CD4-positive, alpha-beta memory T cell (primary cell): ENCODE results near the gene MYL12A. TPM values are rescaled to one million over a fixed set of nuclear protein-coding genes. Genes with fewer than 3 reads are reported as not detected.
A peak's percentile ranks its signal among the peaks of the same experiment; 100 is the strongest.

ENCODE experiments used
- CTCF ChIA-PET: fragments of 350-600 bp; sonication (Branson Sonifier 250); formaldehyde crosslinking; loops from one replicate; lab custom pipeline; 2021; ENCODE audit warnings: inconsistent platforms; ENCODE audit not compliant: partially characterized antibody; lab: Charles Lee
- POLR2A ChIA-PET: fragments of 350-600 bp; sonication (Branson Sonifier 250); formaldehyde crosslinking; loops from one replicate; lab custom pipeline; 2021; ENCODE audit not compliant: partially characterized antibody; lab: Charles Lee
- DNase-seq, 5 donors: peaks; one replicate each; pipeline versions ENCODE4 v3.0.0 to v3.0.0-alpha.2; 2020 to 2022; ENCODE audit warnings: mixed read lengths in 1 of 5
- H3K27ac ChIP-seq: one replicate; pipeline ENCODE4 v1.7.0; 2013; ENCODE audit warnings: low read depth, low read length
- H3K27me3 ChIP-seq: 2 replicates; pipeline ENCODE4 v1.7.0; 2013; ENCODE audit warnings: mild to moderate bottlenecking, low read length, moderate library complexity; ENCODE audit not compliant: insufficient read depth
- H3K36me3 ChIP-seq: 2 replicates; pipeline ENCODE4 v1.7.0; 2013; ENCODE audit warnings: mild to moderate bottlenecking, low read length, moderate library complexity; ENCODE audit not compliant: insufficient read depth
- H3K4me1 ChIP-seq: 2 replicates; pipeline ENCODE4 v1.7.0; 2013; ENCODE audit warnings: mild to moderate bottlenecking, low read length, moderate library complexity; ENCODE audit not compliant: insufficient read depth
- H3K4me3 ChIP-seq, 2 donors: one replicate each; pipeline ENCODE4 v1.7.0; 2013; ENCODE audit warnings: low read length in 2 of 2, mild to moderate bottlenecking in 1 of 2
- H3K9me3 ChIP-seq, 2 donors: one replicate each; pipeline ENCODE4 v1.7.0; 2013; ENCODE audit warnings: low read length in 2 of 2, control low read depth in 1 of 2; ENCODE audit not compliant: control insufficient read depth in 1 of 2
- H3K27ac Mint-ChIP-seq, 7 donors: one replicate each; pipeline ENCODE4 v1.8.0; 2020 to 2021; ENCODE audit warnings: mixed read lengths in 7 of 7, mild to moderate bottlenecking in 6 of 7, inconsistent platforms in 3 of 7, moderate library complexity in 3 of 7
- H3K27me3 Mint-ChIP-seq, 2 donors: one replicate each; pipeline ENCODE4 v1.8.0; 2020 to 2021; ENCODE audit warnings: mixed read lengths in 2 of 2
- H3K36me3 Mint-ChIP-seq, 2 donors: one replicate each; pipeline ENCODE4 v1.8.0; 2020 to 2021; ENCODE audit warnings: mixed read lengths in 2 of 2, inconsistent platforms in 1 of 2, mild to moderate bottlenecking in 1 of 2
- H3K4me1 Mint-ChIP-seq, 4 donors: one replicate each; pipeline ENCODE4 v1.8.0; 2020 to 2021; ENCODE audit warnings: mixed read lengths in 4 of 4, mild to moderate bottlenecking in 1 of 4
- H3K4me3 Mint-ChIP-seq, 8 donors: one replicate each; pipeline ENCODE4 v1.8.0; 2020 to 2021; ENCODE audit warnings: mixed read lengths in 8 of 8, mild to moderate bottlenecking in 7 of 8, moderate library complexity in 6 of 8, inconsistent platforms in 3 of 8
- H3K9me3 Mint-ChIP-seq, 8 donors: one replicate each; pipeline ENCODE4 v1.8.0; 2020 to 2021; ENCODE audit warnings: mixed read lengths in 8 of 8, mild to moderate bottlenecking in 5 of 8, inconsistent platforms in 3 of 8, moderate library complexity in 1 of 8
- intact Hi-C: fragments of 100-400 bp; cut with micrococcal nuclease; formaldehyde crosslinking; loops from one replicate; pipeline ENCODE4 v1.15.1; 2023
- polyA plus RNA-seq, 2 donors: library from polyadenylated mRNA; unstranded; fragments of 300-500 nt; fragmentation: Illumina TruSeq; gene quantifications; one replicate each; pipeline ENCODE4 v1.2.3, GENCODE V29; 2021
- total RNA-seq, 2 experiments: library from RNA; stranded (reverse); gene quantifications; one replicate each; pipeline ENCODE4 v1.2.3, GENCODE V29; 2021

Gene MYL12A
- total and polyA plus RNA-seq, 4 experiments from 2014 or later = 477 to 3,569 (median 1,586) TPM

DNA sequence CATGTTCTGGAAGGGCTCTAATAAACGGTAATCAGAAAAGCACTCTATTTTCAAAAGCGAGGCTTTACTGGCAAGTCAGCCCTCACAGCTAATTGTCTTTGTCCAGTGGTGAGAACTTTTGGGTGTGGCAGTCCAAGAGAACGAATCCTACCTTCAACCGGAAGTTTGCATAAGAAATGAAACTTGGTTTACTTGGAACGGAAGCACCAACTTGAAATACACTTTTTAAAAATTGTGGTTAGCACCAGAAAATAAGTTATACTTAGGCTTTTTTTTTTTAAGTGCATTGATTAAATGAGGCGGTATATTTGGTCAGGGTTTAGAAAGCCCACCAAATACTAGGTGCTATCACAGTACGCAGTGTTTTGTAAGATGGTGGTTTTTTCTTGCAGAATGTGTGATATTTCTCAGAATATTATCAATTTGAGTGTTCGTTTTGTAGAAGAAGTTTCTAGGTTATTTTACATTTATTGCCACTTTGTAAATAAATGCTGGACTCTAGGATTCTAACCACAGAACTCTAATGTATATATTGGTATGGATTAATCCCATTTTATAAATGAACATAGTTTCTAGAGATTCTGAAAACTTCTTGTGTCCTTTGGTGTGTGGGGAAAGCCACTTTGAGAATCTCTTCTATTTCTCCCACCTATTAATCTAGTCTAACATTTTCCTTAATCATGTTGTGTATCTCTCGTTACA is 1.2 kb downstream of the MYL12A start:
- H3K27me3 ChIP-seq = no peaks in the 10 kb centered on the region
- peak; percentile 48 to 60 (median 57) for DNase-seq
- H3K9me3 Mint-ChIP-seq = no peaks in the 10 kb centered on the region
- H3K27me3 Mint-ChIP-seq = no peaks in the 10 kb centered on the region
- intact Hi-C loops = loop anchor here (1.0 to 5.0 kb wide), 2 partner anchors 12 to 912 kb away; no protein-coding TSS in a partner anchor
- H3K4me3 Mint-ChIP-seq = peak overlapping the region; percentile 93 to 98 (median 96)
- POLR2A ChIA-PET = interaction anchor here (0.8 to 11.6 kb wide), 32 partner anchors 7 to 612 kb away, joined by 3 to 418 read pairs (median 10); partner anchors contain the start of genes LPIN2, MYL12B, SMCHD1 and TGIF1
- peak overlapping the region; percentile 85 for H3K27ac ChIP-seq
- peaks cover 24% of the 10 kb centered on the region for H3K36me3 ChIP-seq
- H3K4me1 Mint-ChIP-seq = peaks cover 41 to 78% (median 52%) of the 10 kb centered on the region in 4 donors
- peak overlapping the region; percentile 76 to 86 for H3K4me3 ChIP-seq
- peaks cover 60% of the 10 kb centered on the region for H3K4me1 ChIP-seq
- H3K27ac Mint-ChIP-seq = peak overlapping the region; percentile 80 to 99 (median 92)
- CTCF ChIA-PET = interaction anchor here (1.0 to 6.1 kb wide), 13 partner anchors 12 to 345 kb away, joined by 3 to 81 read pairs (median 10); partner anchors contain the start of gene MYL12B
- no peaks in the 10 kb centered on the region for H3K9me3 ChIP-seq
- peaks cover 26 to 49% of the 10 kb centered on the region in 2 donors for H3K36me3 Mint-ChIP-seq

GRCh38 chr18:3250237-3251107 is 2.9 kb downstream of the MYL12A start:
- peaks cover 40% of the 10 kb centered on the region for H3K36me3 ChIP-seq
- Mint-ChIP-seq H3K36me3 (peaks cover 40 to 63% of the 10 kb centered on the region in 2 donors), H3K4me1 (peaks cover 47 to 87% (median 56%) of the 10 kb centered on the region in 4 donors), H3K27me3 (no peaks in the 10 kb centered on the region), H3K27ac (peak overlapping the region; percentile 80 to 99 (median 92)), H3K9me3 (no peaks in the 10 kb centered on the region), H3K4me3 (peak overlapping the region; percentile 93 to 98 (median 96))
- H3K4me1 ChIP-seq = peaks cover 67% of the 10 kb centered on the region
- peak overlapping the region; percentile 37 to 41 for H3K4me3 ChIP-seq
- H3K27ac ChIP-seq = peak overlapping the region; percentile 51
- ChIA-PET CTCF (interaction anchor here (1.0 to 1.8 kb wide), 9 partner anchors 10 to 346 kb away, joined by 3 to 7 read pairs (median 4); partner anchors contain the start of gene MYL12B), POLR2A (interaction anchor here (0.6 to 11.6 kb wide), 11 partner anchors 13 to 611 kb away, joined by 3 to 418 read pairs (median 4); partner anchors contain the start of gene MYL12B)
- intact Hi-C loops = no loop called here
- no peak for DNase-seq
- H3K9me3 ChIP-seq = no peaks in the 10 kb centered on the region
- H3K27me3 ChIP-seq = no peaks in the 10 kb centered on the region

DNA sequence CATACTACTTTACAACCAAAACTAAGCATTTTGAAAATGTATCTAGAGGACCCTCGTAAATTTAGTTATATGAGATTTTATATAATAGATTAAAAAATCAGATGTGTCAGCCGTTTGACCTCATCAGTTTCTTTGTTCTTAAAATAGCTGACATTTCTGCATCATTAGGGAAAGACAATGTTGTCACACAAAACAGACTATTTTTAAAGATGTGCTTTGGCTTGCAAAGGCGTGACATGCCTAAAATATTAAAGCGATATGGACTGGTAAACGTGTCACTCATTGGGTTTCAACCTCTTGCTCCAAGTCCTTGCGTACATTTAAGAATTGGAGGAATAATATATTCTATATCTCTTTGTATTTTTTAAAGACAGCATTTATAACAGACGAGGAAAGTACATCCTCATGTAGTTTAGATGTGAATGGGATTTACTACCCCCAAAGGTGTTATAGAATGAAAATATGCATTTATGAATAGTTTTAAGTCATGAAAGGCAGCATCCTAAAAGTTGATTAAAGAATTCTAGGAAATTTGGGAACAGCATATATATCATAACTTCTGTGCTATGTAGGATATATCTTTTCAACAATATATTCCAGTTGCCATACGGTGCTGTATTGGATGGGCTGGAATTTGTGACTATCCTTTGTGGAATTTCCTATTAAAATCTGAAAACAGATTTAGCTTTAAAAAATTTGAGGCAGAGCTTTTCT is 3.8 kb downstream of the MYL12A start:
- H3K27me3 Mint-ChIP-seq = no peaks in the 10 kb centered on the region
- peak overlapping the region; percentile 48 to 85 (median 76) for H3K27ac Mint-ChIP-seq
- no peaks in the 10 kb centered on the region for H3K27me3 ChIP-seq
- peaks cover 70% of the 10 kb centered on the region for H3K4me1 ChIP-seq
- DNase-seq = no peak
- intact Hi-C loops = no loop called here
- H3K9me3 ChIP-seq = no peaks in the 10 kb centered on the region
- no peaks in the 10 kb centered on the region for H3K9me3 Mint-ChIP-seq
- H3K4me1 Mint-ChIP-seq = peaks cover 47 to 87% (median 56%) of the 10 kb centered on the region in 4 donors
- H3K4me3 ChIP-seq = peak overlapping the region in 1 of 2 donors; percentile 23
- peak overlapping the region; percentile 32 to 85 (median 72) for H3K4me3 Mint-ChIP-seq
- H3K36me3 ChIP-seq = peaks cover 49% of the 10 kb centered on the region
- POLR2A ChIA-PET = interaction anchor here (0.6 to 11.6 kb wide), 11 partner anchors 12 to 408 kb away, joined by 3 to 418 read pairs (median 4); partner anchors contain the start of gene MYL12B
- CTCF ChIA-PET = interaction anchor here (0.8 to 1.8 kb wide), 9 partner anchors 9 to 345 kb away, joined by 3 to 7 read pairs (median 3); partner anchors contain the start of gene MYL12B
- peaks cover 50 to 66% of the 10 kb centered on the region in 2 donors for H3K36me3 Mint-ChIP-seq
- peak overlapping the region; percentile 49 for H3K27ac ChIP-seq

DNA sequence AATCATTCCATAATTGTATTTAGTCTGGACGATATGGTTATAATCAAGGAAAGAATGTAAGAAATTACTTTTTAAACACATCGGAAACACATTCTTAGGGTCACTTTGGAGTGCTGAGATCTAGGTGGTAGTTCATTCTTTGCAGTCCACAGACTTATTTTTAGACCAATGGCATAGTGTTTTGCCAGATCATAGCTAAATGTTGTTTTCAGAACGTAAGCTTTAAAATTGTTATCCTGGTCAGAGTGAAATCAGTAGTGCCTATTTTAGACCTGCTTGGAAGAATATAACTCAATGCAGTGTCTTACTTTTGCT is 4.3 kb downstream of the MYL12A start:
- Histone ChIP-seq H3K4me1 (peaks cover 75% of the 10 kb centered on the region), H3K27me3 (no peaks in the 10 kb centered on the region), H3K4me3 (peak overlapping the region in 1 of 2 donors; percentile 23), H3K9me3 (no peaks in the 10 kb centered on the region), H3K36me3 (peaks cover 55% of the 10 kb centered on the region), H3K27ac (peak overlapping the region; percentile 49)
- Mint-ChIP-seq H3K27ac (peak overlapping the region; percentile 48 to 85 (median 76)), H3K9me3 (no peaks in the 10 kb centered on the region), H3K4me1 (peaks cover 47 to 87% (median 56%) of the 10 kb centered on the region in 4 donors), H3K4me3 (peak overlapping the region; percentile 32 to 85 (median 72)), H3K36me3 (peaks cover 54 to 71% of the 10 kb centered on the region in 2 donors), H3K27me3 (no peaks in the 10 kb centered on the region)
- DNase-seq = no peak
- intact Hi-C loops = no loop called here
- POLR2A ChIA-PET = interaction anchor here (0.6 to 11.6 kb wide), 8 partner anchors 11 to 408 kb away, joined by 3 to 418 read pairs (median 4); partner anchors contain the start of gene MYL12B
- CTCF ChIA-PET = interaction anchor here (0.8 to 1.8 kb wide), 7 partner anchors 11 to 415 kb away, joined by 3 to 5 read pairs (median 3); no protein-coding TSS in a partner anchor

DNA sequence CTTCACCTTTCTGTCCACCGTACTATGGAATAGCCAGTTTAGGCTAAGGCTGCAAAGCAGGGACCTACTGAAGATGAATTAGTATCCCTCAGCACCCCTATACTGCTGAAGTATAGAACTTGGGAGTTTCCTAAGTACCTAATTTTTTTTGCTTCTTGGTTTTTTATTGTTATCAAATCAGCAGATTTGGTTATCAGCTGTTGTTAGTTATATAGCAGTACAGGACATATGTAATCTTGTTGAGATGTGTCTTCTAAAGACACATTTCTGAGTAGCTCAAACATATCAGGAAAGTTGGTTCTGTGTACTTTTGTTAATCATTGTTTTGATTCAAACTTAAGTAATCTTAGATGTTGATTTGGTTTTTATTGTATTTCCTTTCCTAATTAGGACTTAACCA is 5.2 kb downstream of the MYL12A start:
- peak overlapping the region; percentile 60 to 85 (median 71) for H3K4me3 Mint-ChIP-seq
- Histone ChIP-seq H3K27me3 (no peaks in the 10 kb centered on the region), H3K4me1 (peaks cover 84% of the 10 kb centered on the region), H3K4me3 (peak overlapping the region; percentile 10 to 39), H3K36me3 (peaks cover 64% of the 10 kb centered on the region), H3K9me3 (no peaks in the 10 kb centered on the region), H3K27ac (peak overlapping the region; percentile 52)
- ChIA-PET CTCF (interaction anchor here (0.9 to 1.3 kb wide), 3 partner anchors 258 to 414 kb away, joined by 3 to 4 read pairs (median 3); no protein-coding TSS in a partner anchor), POLR2A (interaction anchor here (1.3 to 11.6 kb wide), 4 partner anchors 10 to 352 kb away, joined by 4 to 418 read pairs (median 6); partner anchors contain the start of gene MYL12B)
- H3K27ac Mint-ChIP-seq = peak overlapping the region; percentile 31 to 89 (median 77)
- DNase-seq = no peak
- H3K36me3 Mint-ChIP-seq = peaks cover 63 to 75% of the 10 kb centered on the region in 2 donors
- no peaks in the 10 kb centered on the region for H3K9me3 Mint-ChIP-seq
- H3K27me3 Mint-ChIP-seq = no peaks in the 10 kb centered on the region
- H3K4me1 Mint-ChIP-seq = peaks cover 53 to 89% (median 65%) of the 10 kb centered on the region in 4 donors
- intact Hi-C loops = no loop called here

GRCh38 chr18:3254725-3255124 is 7.1 kb downstream of the MYL12A start:
- CTCF ChIA-PET = interaction anchor here (1.0 to 1.3 kb wide), 2 partner anchors 43 to 411 kb away, joined by 3 to 4 read pairs; no protein-coding TSS in a partner anchor
- DNase-seq = no peak
- intact Hi-C loops = no loop called here
- peak overlapping the region; percentile 24 to 99 (median 86) for H3K27ac Mint-ChIP-seq
- H3K27me3 Mint-ChIP-seq = no peaks in the 10 kb centered on the region
- H3K4me1 Mint-ChIP-seq = peaks cover 67 to 92% (median 80%) of the 10 kb centered on the region in 4 donors
- POLR2A ChIA-PET = interaction anchor here (0.7 to 11.6 kb wide), 4 partner anchors 8 to 351 kb away, joined by 4 to 418 read pairs (median 19); partner anchors contain the start of genes MYL12A and MYL12B
- Histone ChIP-seq H3K27me3 (no peaks in the 10 kb centered on the region), H3K9me3 (no peaks in the 10 kb centered on the region), H3K36me3 (peaks cover 69% of the 10 kb centered on the region), H3K27ac (peak overlapping the region; percentile 38), H3K4me3 (no peak overlapping the region), H3K4me1 (peaks cover 99% of the 10 kb centered on the region)
- peaks cover 61 to 76% of the 10 kb centered on the region in 2 donors for H3K36me3 Mint-ChIP-seq
- H3K9me3 Mint-ChIP-seq = no peaks in the 10 kb centered on the region
- peak overlapping the region in 6 of 8 donors; percentile 6 to 69 (median 34) for H3K4me3 Mint-ChIP-seq
